T-helper 1 cell (primary cell): ENCODE results near the gene CDKN2AIP.
"Not testable (repeated sequence)": the region's sequence is repeated elsewhere in the genome, so short reads cannot be mapped to it uniquely, and the experiment has no call there.

Source experiments
- DNase-seq, 5 donors: peaks; one replicate each; pipeline ENCODE4 v3.0.0-alpha.2; 2012 to 2020

The CDKN2AIP gene

DNA sequence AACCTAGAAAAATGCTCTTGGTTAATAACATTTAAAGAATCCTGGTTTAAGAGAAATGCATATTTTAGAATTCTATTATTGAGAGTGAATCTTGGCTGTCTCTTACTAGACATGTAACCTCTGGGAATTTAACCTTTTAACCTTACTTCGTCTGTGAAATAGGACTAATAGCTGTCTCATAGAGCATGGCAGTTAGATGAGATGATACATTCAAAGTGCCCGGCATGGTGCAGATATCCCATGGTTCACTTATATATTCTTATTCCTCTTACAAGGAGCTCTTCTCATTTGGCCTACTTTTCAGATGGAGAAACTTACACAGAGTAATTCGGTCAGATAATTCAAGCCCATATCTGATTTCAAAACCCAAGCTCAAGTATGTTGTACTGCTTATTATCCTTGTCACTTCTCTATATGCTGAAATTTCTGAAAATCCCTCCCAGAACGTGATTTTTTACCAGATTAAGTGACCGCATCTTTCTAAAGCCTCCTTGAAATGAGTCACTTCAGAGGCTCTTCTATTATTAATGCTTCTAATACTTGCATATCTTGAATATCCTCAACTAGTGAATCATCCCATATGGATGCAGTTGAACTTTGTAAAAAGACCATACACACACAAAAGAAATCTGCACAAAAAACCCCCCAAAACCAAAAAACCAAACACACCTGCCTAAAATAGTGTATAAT lies 4.9 kb downstream of the CDKN2AIP start:
- no peak for DNase-seq

DNA sequence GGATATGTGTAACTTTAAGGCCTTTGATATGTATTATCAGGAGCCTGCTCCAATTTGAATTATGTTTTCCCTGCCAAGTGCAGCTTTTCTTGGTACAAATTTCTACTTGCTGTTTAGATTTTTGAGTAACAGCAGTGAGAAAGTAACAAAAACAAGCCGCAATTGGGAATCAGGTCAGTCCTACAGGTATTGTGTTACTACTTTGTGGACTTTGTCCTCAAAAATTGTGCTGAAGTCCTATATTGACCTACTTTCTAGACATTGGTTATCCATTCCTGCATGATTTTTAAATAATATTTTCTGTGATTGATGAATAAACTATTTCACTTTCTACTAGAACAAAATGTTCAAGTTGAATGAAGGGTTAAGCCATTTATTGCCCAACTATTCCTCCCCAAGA lies 5.7 kb downstream of the CDKN2AIP start:
- no peak for DNase-seq

DNA sequence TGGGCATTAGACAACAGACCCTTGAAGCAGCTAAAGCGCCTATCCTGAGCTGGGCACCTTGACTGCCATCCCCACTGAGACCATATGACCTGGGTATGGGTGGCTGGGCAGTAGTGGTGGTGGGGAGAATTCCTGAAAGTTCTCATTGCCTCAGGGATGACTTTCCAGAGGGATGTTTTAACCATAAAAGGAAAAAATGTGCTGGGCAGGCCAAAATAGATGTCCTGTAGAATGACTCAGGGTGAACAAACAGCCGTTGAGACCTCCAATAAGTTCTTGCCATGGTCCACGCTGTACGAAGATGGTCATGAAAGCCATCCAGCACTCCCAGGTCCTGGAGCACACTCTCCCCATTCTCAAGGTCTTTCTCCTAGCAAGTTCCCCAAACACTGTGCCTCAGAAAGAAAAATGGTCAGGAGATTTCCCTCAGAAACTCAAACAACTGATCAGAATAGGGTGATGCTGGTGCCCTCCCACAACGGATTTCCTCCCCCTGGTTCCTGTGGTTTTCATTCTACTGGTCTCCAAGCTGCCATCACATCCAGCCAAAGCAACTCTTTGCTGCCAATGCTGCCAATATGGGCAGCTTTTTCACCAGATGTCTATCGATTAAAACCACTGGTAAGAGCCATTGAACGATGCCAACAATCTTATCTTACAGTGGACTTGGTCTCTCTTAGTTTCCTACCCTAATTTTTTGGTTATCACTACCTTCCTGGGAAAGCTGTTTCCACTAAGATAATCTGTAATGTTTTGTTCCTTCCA lies 11.2 kb downstream of the CDKN2AIP start:
- DNase-seq, result peak in 1 of 5 donors; percentile 30

DNA sequence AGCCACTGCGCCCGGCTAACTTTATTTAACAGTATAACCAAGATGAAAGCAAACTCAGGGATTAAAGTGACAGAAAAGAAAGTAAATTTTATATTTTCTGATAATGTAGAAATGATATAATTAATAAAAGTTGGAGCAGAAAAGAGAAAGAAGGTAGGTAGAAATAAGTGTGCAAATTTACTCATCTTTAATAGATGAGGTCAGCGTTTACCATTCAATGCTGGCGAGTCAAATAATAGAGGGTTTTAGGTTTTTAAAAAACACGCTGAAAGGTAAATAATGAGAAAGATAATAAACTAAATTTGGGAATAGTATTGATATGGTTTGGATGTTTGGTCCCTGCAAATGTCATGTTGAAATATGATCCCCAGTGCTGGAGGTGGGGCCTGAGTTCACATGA lies 13.6 kb downstream of the CDKN2AIP start:
- DNase-seq, result no peak

DNA sequence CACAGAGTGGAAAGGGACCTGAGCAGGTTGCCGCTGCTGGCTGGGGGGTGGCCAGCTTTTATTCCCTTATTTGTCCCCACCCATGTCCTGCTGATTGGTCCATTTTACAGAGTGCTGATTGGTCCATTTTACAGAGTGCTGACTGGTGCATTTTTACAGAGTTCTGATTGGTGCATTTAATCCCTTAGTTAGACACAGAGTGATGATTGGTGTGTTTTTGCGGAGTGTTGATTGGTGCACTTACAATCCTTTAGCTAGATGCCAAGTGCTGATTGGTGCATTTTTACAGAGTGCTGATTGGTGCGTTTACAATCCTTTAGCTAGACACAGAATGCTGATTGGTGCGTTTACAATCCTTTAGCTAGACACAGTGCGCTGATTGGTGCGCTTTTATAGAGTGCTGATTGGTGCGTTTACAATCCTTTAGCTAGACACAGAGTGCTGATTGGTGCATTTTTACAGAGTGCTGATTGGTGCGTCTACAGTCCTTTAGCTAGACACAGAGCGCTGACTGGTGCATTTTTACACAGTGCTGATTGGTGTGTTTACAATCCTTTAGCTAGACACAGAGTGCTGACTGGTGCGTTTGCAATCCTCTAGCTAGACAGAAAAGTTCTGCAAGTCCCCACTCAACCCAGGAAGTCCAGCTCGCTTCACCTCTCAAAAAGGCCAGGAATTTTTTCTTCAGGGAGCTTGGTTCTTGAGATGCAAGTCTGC lies 19.6 kb downstream of the CDKN2AIP start:
- not testable (repeated sequence) for DNase-seq

DNA sequence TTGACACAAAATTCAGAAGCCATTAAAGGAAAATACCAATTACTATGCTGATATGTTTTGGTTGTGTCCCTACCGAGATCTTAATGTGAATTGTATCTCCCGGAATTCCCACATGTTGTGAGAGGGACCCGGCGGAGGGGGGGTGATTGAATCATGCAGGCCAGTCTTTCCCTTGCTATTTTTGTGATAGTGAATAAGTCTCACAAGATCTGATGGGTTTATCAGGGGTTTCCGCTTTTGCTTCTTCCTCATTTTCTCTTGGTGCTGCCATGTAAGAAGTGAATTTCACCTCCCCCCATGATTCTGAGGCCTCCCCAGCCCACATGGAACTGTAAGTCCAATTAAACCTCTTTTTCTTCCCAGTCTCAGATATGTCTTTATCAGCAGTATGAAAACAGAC lies 21.4 kb downstream of the CDKN2AIP start:
- DNase-seq, result not testable (repeated sequence)

DNA sequence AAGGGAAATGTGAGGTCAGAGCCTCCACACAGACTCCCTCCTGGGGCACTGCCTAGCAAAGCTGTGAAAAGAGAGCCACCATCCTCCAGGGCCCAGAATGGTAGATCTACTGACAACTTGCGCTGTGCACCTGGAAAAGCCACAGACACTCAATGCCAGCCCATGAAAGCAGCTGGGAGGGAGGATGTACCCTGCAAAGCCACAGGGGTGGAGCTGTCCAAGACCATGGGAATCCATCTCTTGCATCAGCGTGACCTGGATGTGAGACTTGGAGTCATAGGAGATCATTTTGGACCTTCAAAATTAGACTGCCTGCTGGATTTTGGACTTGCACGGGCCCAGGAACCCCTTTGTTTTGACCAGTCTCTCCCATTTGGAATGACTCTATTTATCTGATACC lies 22.8 kb downstream of the CDKN2AIP start:
- DNase-seq, result no peak

DNA sequence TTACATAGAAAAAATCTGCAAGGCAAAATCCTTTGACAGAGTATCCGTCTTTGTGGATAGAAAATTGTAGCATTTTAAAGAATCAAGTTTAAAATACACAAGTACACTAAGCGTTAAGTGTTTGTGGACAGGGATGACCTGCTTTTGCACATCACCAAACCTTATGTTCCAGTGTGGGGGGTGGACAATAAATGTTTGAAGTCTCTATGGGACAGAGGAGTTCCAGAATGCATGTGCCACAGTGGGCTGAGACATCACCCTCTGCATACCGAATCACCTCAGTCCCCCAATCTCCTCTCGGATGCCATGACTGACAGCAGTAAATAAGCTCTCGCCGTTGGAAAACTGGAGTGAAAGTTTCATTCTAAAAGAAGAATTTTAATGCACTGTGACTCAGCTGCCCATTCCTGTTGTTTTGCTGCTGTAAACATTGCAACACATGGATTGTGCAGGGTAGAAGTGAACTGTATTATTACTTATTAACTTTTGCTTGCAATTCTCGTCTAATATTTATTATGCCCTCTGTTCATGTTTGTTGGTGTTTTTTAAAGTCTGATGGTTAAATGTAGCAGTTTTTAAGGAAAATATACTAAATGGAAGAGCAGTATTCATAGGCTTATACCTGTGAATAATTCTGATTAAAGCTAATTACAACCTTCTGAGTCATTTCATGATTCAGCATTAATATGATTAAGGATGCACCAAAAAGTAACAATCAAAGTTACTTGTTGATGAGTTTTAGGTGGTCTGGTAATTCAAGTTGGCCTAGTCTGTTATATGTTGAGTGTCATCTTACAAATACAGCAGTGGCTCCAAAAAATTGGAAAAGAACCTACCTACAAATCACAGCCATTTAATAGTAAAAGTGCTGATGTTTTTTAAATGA lies 24.0 kb downstream of the CDKN2AIP start:
- DNase-seq, result no peak

DNA sequence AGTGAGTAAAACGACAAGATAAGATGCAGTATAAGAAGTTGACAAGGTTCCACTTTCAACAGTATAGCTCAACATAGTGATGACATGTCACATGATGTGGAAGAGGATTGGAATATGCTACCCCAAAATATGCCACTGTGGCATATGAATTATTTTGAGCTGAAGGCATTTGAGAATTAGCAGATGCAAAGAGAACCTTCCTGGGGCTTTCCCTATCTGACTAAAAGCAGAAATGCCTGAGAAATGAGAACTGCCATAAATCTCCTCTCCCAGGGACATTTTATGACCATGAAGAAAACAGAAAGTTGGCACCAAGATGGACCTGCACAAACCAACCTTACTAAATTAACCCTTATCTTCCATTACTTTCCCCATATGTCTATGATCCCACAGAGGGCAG lies 24.8 kb downstream of the CDKN2AIP start:
- DNase-seq, result no peak

DNA sequence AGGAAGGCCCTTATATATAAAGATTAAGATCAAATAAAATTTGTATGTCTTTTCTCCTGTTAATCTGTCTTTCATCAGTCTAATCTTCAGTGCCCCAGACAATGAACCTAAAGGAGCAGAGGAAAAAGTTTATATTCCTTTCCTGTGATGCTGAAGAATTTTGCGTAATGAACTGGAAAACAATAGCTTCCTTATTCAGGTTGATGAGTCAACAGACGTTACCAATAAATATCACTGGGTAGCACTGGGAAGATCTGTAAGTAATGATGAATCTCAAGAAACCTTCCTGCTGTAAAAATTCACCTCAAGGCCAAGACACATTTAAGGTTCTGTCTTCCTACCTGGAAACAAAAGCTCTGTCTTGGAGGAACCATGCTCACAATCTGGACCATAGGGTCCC lies 25.5 kb downstream of the CDKN2AIP start:
- DNase-seq, result no peak

DNA sequence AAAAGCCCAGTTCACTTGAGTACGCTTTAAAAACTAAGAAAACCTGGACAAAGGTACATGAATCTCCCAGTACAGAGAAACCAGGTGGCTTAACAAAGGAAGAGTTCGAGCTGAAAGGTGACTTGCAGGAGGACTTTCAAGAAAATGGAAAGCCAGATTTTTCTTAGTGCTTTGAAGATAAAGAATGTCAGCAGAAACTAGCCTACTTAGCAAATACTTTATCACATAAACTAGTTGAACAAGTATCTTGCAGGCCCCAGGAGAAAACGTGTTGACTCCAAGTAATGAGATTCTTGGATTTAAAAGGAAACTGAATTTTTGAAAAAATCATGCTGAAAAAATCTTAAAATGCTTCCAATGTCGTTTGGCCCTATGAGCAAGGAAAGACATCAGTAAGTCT lies 26.4 kb downstream of the CDKN2AIP start:
- DNase-seq, result no peak

DNA sequence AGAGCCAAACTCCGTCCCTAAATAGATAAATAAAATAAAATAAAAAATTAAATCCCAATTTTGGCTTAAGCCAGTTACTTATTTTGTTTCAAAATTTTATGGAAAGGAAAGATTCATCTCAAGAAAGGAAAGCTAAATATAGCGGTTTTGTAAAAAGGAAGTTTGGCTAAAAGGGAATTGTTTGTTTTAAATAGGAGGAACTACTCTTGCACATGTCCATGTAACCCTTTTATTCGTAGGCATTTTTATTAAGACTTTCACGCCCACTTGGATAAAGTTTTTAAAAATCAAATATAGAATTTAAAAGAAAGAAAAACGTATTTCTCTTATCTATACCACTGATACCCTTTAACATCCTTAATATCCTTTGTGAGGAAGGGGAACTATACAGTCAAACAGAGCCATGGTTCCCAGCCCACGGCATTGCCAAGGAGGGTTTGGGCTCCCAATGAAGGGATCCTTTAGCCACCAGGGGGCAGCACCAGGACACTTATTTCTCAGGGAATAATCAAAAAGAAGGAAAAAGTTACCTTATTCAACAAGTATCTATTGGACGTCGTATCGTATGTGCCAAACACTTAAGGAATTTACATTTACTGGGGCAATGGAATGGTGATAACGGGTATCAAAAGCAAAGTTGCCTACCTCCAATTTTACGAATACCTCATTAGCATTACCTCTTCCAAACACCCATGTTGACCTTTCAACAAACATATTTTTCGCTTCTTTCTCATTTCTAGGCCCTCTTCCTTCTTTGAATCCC lies 27.7 kb downstream of the CDKN2AIP start:
- peak; percentile 49 to 83 (median 61) for DNase-seq

DNA sequence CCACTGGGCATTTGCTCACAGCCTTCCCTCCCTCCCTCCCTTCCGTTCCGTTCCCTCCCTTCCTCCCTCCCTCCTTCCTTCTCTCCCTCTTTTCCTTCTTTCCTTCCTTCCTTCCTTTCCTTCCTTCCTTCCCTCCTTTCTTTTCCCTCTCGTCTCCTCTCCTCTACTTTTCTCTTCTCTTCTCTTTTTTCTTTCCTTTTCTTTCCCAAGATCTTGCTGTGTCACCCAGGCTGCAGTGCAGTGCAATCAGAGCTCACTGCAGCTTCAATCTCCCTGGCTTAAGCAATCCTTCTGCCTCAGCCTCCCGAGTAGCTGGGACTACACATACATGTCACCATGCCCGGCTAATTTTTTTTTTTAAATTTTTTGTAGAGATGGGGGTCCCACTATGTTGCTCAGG lies 33.7 kb downstream of the CDKN2AIP start:
- DNase-seq, result no peak

DNA sequence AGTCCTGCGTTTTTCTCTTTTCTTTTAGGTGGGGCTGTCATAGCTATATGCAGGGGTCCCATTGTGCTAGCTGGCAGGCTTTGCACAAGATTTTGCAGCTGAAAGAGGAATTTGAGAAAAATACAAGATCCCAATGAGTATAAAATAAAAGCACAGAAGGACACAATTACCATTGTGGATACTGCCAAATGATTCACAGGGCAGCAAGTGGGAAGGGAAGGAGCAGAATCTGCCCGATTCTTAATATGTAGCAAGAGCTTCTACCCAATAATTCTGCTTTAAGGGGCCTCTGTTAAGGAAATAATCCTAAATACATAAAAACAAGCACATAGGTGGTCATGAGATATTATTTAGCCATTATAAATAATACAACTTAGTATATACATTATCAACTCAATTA lies 34.5 kb downstream of the CDKN2AIP start:
- no peak for DNase-seq

DNA sequence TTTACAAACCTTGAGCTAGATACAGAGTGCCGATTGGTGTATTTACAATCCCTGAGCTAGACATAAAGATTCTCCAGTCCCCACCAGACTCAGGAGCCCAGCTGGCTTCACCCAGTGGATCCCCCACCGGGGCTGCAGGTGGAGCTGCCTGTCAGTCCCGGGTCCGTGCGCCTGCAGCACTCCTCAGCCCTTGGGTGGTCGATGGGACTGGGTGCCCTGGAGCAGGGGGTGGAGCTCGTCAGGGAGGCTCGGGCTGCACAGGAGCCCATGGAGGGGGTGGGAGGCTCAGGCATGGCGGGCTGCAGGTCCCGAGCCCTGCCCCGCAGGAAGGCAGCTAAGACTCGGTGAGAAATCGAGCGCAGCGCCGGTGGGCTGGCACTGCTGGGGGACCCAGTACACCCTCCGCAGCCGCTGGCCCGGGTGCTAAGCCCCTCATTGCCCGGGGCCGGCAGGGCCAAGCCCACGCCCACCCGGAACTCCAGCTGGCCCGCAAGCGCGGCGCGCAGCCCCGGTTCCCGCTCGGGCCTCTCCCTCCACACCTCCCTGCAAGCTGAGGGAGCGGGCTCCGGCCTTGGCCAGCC lies 38.2 kb downstream of the CDKN2AIP start:
- not testable (repeated sequence) for DNase-seq

DNA sequence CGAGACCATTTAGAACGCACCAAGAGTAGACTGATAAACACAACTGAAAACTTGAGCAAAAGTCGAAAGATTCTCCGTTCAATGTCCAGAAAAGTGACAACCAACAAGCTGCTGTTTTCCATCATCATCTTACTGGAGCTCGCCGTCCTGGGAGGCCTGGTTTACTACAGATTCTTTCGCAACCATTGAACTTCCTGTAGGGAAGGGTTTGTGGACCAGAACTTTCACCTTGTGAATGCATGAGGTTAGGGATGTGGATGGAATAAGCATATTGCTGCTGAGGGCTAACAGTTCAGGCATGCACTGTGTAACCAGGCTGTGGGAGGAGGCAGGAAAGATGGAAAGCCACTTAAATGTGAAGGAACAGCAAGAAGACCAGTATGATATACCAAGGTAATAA lies 39.6 kb downstream of the CDKN2AIP start:
- DNase-seq, result no peak

DNA sequence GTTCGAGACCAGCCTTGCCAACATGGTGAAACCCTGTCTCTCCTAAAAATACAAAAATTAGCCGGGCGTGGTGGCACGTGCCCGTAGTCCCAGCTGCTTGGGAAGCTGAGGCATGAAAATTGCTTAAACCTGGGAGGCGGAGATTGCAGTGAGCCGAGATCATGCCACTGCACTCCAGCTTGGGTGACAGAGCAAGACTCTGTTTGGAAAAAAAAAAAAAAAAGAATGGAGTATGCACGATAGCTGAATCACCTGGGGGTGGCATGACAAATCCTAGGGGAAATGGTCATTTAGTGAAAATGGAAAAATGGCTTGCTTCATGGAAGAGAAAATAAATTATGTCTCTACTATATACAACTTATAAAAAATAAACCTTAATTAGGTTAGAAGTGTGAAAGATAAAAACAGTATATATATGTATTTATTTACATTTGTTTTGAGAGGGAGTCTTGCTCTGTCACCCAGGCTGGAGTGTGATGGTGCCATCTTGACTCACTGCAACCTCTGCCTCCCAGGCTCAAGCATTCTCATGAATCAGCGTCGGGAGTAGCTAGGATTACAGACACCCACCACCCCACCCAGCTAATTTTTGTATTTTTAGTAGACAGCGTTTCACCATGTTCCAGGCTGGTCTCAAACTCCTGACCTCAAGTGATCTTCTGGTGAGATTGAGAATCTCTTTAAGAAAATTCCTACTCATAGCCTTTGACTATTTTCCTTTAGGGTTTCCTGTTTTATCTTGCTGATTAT lies 41.1 kb downstream of the CDKN2AIP start:
- no peak for DNase-seq

DNA sequence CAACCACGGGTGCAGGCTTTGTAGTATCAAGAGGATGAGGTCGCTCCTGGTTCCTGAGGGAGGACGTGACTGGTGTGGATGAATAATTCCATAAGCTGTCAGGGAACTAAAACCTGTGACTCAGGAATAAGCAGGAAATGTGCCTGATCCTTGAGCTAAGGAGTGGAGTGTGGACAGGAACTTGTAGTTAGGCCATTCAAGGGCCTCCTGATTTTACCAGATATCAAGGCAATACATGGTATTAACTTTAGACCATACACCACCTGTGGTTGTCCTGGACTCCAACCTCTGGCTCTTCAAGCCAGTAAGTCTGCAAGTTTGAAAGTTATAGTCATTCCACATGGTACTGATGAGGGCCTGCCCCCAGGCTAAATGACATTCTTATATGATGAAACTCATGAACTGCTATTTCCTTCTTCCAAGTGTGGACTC lies 48.4 kb downstream of the CDKN2AIP start:
- no peak for DNase-seq

DNA sequence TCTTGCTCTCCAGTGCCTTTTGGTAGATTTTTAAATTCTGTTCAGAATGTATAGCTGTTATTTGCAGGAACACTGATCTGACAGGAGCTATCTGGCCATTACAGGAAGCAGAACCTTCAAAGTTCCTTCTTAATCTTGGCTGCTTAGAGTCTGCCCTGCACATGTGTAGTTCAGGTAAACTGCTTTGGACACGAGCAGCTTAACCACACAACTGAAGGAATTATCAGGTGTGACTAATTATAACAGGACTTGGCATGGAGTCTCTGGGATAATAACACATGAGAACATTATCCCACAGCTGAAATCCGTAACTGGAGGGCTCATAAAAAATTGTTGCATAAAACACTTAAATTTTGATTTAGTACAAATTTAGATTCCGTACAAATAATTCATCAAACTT lies 48.8 kb downstream of the CDKN2AIP start:
- no peak for DNase-seq

DNA sequence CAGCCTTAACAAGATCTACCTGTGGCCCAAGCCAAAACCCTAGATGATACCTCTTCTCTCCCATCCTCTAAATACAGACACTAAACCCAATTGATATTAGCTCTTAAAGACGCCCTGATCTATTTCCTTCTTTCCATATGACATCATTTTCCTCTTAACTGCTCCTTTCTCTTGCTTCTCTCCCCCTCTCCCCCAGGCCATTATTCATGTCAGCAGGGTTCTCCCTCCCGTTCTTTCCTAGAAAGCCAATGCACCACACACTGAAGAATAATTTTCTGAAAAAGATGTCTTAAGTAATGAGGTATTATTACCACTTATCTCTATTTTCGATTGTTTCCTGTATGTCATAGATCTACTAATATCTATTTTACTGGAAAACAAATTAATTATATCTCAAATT lies 50.7 kb downstream of the CDKN2AIP start:
- no peak for DNase-seq
